DMS53 treated with DMSO at 0.1 percent for 48 hours (cell line): ENCODE results near the gene NOL4L.
"Not testable (repeated sequence)": the region's sequence is repeated elsewhere in the genome, so short reads cannot be mapped to it uniquely, and the experiment has no call there.

Experiments
- DNase-seq: peaks from one replicate; lab custom pipeline; 2025; ENCODE audit not compliant: unreplicated experiment; lab: John Stamatoyannopoulos, UW

The NOL4L gene

DNA sequence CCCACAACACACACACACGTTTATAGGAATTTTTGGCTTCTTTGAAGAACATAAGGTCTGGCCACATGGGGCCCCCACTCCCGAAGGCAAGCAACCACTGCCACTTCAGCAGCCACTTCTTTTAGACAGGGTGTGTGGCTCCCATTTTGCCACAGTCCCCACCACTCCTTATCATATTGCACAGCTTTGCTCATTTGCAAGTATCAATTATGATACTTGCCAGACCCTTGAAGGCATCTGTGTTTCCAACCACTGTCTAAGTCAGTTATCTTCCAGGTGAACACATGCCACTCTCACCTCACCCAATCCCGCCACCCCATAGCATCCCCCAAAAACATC lies 73.1 kb downstream of the NOL4L start:
- no peak for DNase-seq

DNA sequence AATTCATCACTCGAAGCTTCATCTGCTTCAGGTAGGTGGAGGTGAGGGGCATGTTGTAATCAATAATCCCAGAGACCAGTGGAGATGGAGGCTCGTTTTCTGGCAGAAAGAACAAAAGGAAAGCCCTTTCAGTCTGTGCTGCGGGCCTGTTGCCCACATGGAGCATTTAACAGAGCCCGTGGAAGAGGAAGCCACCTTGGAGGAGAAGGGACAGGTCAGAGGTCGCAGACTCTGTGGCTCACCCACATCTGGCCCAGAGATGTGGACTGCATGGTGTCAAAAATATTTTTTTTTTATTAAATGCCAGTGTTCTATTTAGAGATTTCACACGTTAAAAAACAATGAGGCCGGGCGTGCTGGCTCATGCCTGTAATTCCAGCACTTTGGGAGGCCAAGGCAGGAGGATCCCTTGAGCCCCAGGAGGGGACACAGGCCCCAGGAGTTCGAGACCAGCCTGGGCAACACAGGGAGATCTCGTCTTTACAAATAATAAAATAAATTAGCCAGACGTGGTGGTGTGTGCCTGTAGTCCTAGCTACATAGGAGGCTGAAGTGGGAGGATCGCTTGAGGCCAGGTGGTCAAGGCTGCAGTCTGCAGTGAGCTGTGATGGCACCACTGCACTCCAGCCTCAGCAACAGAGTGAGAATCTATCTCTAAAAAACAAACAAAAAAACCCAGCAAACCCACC lies 73.6 kb downstream of the NOL4L start:
- no peak for DNase-seq

DNA sequence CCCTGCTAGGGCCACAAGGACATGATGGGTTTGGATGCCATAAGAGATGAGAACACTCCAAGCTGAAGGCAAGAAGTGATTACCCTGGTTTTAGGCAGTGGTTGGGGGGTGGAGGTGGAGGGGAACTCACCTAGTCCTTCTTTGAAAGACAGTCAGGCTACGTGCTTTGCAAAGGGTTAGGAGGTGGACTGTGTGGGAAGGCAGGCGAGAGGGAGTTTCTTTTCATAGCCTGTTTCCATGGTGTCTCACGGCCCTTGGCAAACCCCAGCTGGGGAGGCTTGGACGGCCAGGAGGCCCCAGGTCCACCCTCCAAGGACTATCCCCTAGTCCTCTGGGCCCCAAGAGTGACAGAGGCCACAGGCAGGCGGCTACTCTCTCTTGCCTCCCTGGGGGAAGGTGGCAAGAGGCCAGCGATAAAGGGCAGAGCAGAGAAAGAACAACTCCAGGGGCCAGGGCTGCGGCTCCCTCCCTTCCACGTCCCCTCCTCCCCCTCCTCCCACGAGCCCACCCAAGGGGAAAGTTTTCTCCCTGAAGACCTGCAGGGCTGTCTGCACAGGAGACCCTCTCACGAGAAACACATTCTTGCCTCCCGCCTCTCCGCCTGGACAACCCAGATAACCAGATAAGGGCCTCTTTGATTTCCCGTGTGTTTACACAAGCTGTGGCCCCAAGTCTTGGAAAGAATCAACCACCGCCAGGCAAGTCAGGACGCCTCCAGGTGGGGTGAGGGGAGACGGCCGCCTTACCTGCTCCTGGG lies 74.4 kb downstream of the NOL4L start:
- no peak for DNase-seq

- DNase-seq, result no peak
These were observed 75.0 kb downstream of the NOL4L start for GRCh38 chr20:32510120-32510600.

DNA sequence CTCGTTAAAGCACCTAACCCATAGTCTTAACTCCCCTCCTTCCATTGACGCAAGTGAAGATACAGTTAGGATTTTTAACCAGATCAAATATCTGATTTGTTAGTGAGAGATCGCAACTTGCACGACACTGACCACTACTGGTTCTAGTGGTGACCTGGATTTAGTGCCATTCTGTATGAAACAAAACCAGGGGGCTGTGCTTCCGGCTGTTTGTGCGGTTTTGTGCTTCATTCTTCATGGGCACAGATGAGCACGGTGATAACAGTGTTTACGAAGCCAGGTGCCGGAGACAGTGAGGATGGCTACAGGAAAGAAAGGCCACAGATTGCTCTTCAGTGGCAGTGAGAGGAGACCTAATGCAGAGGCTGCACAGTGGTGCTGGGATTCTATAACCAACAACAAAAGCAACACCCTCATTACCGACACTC lies 75.5 kb downstream of the NOL4L start:
- no peak for DNase-seq

DNA sequence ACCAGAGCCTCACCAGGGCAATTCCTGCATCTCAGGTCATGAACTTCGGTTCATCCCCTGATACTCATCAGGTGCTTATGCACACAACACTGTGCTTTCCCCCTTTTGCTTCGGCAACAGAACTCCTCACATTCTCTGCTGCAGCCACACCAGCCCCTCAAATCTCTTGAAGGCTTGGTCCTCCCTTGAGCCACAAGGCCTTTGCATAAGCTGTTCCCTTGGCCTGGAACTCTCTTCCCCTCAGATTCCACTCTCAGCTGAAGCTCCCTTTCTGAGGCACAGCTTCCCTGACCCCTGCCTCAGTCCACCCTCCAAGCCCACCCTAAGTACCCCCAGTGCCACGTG lies 76.4 kb downstream of the NOL4L start:
- no peak for DNase-seq

DNA sequence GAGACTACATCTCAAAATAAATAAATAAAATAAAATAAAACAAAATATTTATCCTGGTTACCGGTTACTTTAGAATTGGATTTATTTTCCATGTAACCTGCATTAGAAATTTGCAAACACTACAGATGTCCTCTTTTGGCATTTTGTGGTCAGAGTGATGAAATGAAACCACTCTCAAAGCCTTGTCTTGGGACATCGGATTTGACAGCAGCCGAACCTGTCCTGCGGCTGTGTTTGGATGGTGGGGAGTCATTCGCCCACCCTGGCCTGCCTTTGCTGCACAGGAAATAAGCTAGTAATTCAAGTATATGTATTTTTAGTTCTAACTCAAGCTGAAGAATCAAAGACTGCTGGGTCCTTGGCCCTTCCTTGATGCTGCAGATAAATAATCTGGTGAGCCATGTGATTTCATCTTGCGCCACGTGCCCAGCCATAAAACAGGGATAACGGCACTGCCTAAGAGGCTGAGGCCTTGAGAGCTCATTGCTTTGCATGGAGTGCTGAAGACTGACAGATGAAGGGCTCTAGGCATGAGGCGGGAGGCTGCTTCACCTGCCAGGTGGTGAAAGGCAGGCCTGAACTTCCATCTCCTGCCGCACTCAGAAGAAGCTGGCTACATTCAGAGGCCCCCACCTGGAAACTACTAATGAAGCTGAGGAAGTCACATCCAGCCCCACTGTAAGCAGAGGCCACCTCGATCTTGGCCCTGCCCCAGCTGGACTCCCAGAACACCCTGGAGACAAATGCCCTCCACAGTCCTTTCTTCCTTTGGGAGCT lies 76.9 kb downstream of the NOL4L start:
- DNase-seq, result no peak

GRCh38 chr20:32506721-32507120 lies 78.4 kb downstream of the NOL4L start:
- DNase-seq, result no peak

GRCh38 chr20:32505723-32506473 lies 79.2 kb downstream of the NOL4L start:
- DNase-seq, result no peak

DNA sequence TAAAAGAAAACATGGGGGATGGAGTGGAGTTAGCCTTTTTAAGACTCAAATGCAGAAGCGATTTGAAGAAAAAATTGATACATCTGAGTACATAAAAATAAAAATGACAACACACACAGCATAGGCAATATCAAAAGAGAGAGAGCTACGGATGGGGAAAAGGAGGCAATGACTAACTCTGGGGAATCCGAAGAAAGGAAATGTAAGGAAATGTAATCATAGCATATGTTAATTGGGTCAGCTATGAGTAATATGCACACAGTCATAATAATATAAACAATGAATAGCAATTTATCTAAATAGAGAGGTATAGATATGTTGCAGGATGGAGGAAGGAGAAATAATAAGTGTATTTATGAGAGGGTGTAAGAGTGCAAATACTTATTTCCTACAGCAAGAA lies 83.4 kb downstream of the NOL4L start:
- no peak for DNase-seq

DNA sequence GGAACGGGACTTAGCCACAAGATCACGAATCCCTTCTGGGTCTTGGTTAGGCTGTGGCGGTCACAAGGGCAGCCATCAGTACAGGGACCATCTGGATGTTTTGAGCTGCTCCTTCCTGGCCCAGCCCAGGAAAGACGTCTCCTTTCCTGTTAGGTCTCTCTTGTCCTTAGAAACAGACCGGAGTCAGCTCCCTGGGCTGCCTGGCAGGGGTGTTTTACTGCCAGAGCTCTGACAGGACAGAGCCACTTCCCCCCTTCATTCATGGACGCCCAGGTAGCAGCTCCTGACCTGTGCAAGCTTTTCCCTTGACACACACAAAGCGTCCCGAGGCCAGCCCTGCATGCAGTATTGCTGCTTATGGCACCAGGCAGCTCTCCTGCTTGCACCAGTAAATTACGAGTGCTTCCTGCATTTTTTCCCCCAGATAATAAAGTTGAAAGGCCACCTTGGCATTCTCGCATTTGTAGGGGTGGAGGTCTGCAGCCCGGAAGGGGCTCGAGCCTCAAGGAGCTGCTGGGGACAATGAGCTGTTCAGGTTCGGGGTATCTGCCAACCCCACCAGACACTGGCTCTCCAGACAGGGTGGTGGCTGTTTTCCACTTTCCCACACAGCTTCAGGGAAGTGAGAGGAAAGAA lies 87.4 kb downstream of the NOL4L start:
- DNase-seq, result no peak

- no peak for DNase-seq
These were observed 88.2 kb downstream of the NOL4L start for GRCh38 chr20:32496811-32497533.

GRCh38 chr20:32495949-32496348 lies 89.2 kb downstream of the NOL4L start:
- no peak for DNase-seq

GRCh38 chr20:32495217-32495565 lies 89.9 kb downstream of the NOL4L start:
- DNase-seq, result no peak

DNA sequence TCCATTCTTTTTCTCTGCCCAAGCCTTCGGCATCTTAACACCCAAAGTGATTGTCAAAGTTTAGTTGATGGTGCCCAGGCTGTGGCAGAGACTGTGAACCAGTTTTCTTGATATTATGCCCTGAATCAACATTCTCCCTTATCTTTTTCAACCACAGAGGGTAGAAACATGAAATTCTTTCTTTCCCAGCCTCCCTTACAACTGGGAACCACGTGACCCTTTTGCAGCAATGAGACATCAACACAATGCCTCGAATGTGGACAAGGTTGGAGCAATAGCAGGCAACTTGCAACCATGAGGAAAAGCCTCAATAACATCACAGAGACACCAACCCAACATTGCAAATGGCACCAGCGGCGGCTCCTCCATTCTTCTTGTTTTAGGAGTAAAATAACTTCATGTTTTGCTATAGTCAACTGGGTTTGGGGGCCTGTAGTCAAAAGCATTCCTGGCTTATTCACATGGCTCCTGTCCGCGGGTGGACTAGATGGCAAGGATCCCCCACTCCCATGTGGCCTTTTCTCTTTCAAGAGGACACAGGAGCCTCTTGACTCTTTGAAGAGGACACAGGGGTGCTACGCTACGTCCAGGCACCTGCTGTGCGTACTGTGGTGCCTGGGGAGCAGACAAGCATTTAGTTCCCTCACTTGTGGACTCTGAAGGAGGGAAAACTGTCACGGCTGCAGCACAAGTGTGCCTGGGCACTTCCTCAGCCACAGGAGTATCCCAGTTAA lies 90.5 kb downstream of the NOL4L start:
- no peak for DNase-seq

DNA sequence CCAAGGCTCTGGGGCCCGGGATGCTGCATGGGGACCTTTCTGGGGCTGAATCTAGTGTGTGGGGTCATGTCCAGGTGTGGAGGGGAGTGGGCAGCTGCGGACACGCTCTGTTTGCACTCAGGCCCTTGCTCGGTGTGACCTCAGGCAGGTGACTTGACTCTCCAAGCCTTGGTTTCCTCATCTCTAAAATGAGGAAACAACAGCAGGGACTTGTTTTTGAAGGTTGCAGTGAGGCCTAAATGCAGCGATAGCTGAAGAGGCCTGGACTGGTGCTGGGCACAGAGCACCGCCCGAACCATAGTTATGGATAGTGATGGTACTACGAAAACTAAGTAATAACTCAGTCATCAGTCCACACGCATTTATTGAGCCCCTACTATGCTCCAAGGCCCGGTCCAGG lies 91.8 kb downstream of the NOL4L start:
- no peak for DNase-seq

- DNase-seq, result not testable (repeated sequence)
These were observed 93.4 kb downstream of the NOL4L start for GRCh38 chr20:32491764-32492151.

- DNase-seq, result no peak
These were observed 94.0 kb downstream of the NOL4L start for GRCh38 chr20:32490942-32491763.
